Activated CD4-positive, alpha-beta memory T cell treated with anti-CD3 and anti-CD28 coated beads, Interleukin-2, amount 10 ng/mL, durations not matched to agents 7 days and 5 days (primary cell): ENCODE measurements around the gene F8. TPM values are rescaled to one million over a fixed set of nuclear protein-coding genes. Genes with fewer than 3 reads are reported as not detected.

Experiments
- CTCF ChIA-PET: fragments of 350-600 bp; sonication (Branson Sonifier 250); formaldehyde crosslinking; loops from one replicate; lab custom pipeline; 2021; ENCODE audit warnings: antibody characterized with exemption, inconsistent platforms; lab: Charles Lee
- POLR2A ChIA-PET: fragments of 350-600 bp; sonication (Branson Sonifier 250); formaldehyde crosslinking; loops from one replicate; lab custom pipeline; 2021; ENCODE audit warnings: antibody characterized with exemption; lab: Charles Lee
- DNase-seq: peaks from one replicate; pipeline ENCODE4 v3.0.0-alpha.2; 2020
- H3K27ac Mint-ChIP-seq: one replicate; pipeline ENCODE4 v1.8.0; 2021; ENCODE audit warnings: mild to moderate bottlenecking, mixed read lengths
- H3K27me3 Mint-ChIP-seq: one replicate; pipeline ENCODE4 v1.8.0; 2021; ENCODE audit warnings: mixed read lengths
- H3K36me3 Mint-ChIP-seq: one replicate; pipeline ENCODE4 v1.8.0; 2021; ENCODE audit warnings: low read depth, mixed read lengths
- H3K4me1 Mint-ChIP-seq: one replicate; pipeline ENCODE4 v1.8.0; 2021; ENCODE audit warnings: mixed read lengths
- H3K4me3 Mint-ChIP-seq: one replicate; pipeline ENCODE4 v1.8.0; 2021; ENCODE audit warnings: mild to moderate bottlenecking, mixed read lengths
- H3K9me3 Mint-ChIP-seq: one replicate; pipeline ENCODE4 v1.8.0; 2021; ENCODE audit warnings: mixed read lengths
- total RNA-seq, 2 experiments: library from RNA; stranded (reverse); gene quantifications; one replicate each; pipeline ENCODE4 v1.2.3, GENCODE V29; 2021

The F8 gene
- total RNA-seq, 2 experiments from 2014 or later: 8.9 to 10.2 TPM

DNA sequence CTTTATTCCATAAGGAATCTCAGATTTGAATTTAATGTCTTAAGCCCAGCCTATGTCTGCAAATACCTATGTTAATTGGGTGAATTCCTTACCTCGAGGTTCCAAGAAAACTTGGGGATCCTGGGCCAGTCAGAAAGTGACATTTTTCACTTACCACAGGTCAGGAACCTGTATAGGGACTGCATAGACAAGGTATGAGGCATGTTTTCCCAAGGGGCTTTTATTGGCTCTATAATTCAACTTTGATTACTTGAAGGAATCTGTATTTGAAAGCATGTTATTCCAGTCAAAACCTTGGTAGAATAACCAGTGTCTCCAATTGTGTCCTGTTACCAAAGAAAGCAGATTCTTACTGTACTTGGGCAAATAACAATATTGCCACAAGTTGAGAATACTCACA is 208.7 kb downstream of the F8 start:
- Mint-ChIP-seq H3K4me1 (peaks cover 11% of the 10 kb centered on the region), H3K27me3 (peaks cover 17% of the 10 kb centered on the region), H3K4me3 (no peak overlapping the region), H3K9me3 (no peaks in the 10 kb centered on the region), H3K36me3 (no peaks in the 10 kb centered on the region), H3K27ac (no peak overlapping the region)
- POLR2A ChIA-PET: no interaction called here
- CTCF ChIA-PET: no interaction called here
- DNase-seq: no peak

- no peaks in the 10 kb centered on the region for H3K36me3 Mint-ChIP-seq
- ChIA-PET CTCF (no interaction called here), POLR2A (interaction anchor here (1.2 kb wide), 1 partner anchor 13 kb away, joined by 3 read pairs; no protein-coding TSS in a partner anchor)
- H3K27ac Mint-ChIP-seq: no peak overlapping the region
- no peaks in the 10 kb centered on the region for H3K9me3 Mint-ChIP-seq
- H3K4me1 Mint-ChIP-seq: peaks cover 11% of the 10 kb centered on the region
- H3K27me3 Mint-ChIP-seq: peaks cover 19% of the 10 kb centered on the region
- H3K4me3 Mint-ChIP-seq: no peak overlapping the region
- DNase-seq: no peak
Observed at GRCh38 chrX:154812341-154813101, 210.0 kb downstream of the F8 start.

- POLR2A ChIA-PET: no interaction called here
- Mint-ChIP-seq H3K27me3 (peaks cover 16% of the 10 kb centered on the region), H3K9me3 (no peaks in the 10 kb centered on the region), H3K4me1 (peaks cover 16% of the 10 kb centered on the region), H3K27ac (no peak overlapping the region), H3K36me3 (no peaks in the 10 kb centered on the region), H3K4me3 (no peak overlapping the region)
- DNase-seq: no peak
- CTCF ChIA-PET: no interaction called here
Observed at GRCh38 chrX:154809939-154810665, 212.4 kb downstream of the F8 start.

DNA sequence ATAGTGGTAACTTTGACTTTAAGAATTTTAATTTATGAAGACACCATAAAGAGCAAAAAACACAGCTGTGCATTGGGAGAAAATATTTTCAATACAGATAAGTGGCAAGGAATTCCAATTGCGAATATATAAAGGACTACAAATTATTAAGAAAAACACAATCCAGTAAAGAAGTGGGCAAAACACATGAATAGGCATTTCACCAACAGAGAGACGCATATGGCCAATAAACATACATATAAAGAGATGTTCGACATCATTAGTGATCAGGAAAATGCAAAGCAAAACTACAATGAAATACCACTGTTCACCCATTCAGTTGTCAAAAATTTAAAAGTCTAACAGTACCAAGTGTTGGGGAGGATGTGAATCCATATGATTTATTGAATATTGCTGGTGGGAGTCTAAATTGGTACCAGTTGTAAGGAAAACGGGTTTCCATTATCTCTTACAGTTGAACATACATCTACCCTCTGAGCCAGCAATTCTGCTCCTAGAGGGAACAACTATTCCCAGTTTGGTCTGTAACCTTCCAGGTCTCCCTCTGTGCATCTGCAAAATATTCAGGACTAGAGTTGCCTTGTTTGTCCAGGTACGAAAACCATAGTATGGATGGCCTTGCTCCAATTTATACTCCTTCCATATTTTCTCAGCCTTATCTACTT is 215.6 kb downstream of the F8 start:
- DNase-seq: no peak
- ChIA-PET CTCF (no interaction called here), POLR2A (interaction anchor here (1.1 kb wide), 1 partner anchor 20 kb away, joined by 3 read pairs; no protein-coding TSS in a partner anchor)
- peaks cover 36% of the 10 kb centered on the region for H3K4me1 Mint-ChIP-seq
- no peaks in the 10 kb centered on the region for H3K36me3 Mint-ChIP-seq
- peaks cover 4% of the 10 kb centered on the region for H3K27me3 Mint-ChIP-seq
- H3K4me3 Mint-ChIP-seq: no peak overlapping the region
- no peak overlapping the region for H3K27ac Mint-ChIP-seq
- no peaks in the 10 kb centered on the region for H3K9me3 Mint-ChIP-seq

GRCh38 chrX:154805696-154806091 is 216.8 kb downstream of the F8 start:
- Mint-ChIP-seq H3K36me3 (no peaks in the 10 kb centered on the region), H3K9me3 (no peaks in the 10 kb centered on the region), H3K4me1 (peaks cover 45% of the 10 kb centered on the region), H3K27me3 (peaks cover 4% of the 10 kb centered on the region), H3K4me3 (peak overlapping the region; percentile 75), H3K27ac (no peak overlapping the region)
- ChIA-PET CTCF (interaction anchor here (2.2 kb wide), 1 partner anchor 28 kb away, joined by 5 read pairs; the partner anchor contains the start of gene SMIM9), POLR2A (interaction anchor here (0.8 kb wide), 1 partner anchor 42 kb away, joined by 5 read pairs; no protein-coding TSS in a partner anchor)
- no peak for DNase-seq

DNA sequence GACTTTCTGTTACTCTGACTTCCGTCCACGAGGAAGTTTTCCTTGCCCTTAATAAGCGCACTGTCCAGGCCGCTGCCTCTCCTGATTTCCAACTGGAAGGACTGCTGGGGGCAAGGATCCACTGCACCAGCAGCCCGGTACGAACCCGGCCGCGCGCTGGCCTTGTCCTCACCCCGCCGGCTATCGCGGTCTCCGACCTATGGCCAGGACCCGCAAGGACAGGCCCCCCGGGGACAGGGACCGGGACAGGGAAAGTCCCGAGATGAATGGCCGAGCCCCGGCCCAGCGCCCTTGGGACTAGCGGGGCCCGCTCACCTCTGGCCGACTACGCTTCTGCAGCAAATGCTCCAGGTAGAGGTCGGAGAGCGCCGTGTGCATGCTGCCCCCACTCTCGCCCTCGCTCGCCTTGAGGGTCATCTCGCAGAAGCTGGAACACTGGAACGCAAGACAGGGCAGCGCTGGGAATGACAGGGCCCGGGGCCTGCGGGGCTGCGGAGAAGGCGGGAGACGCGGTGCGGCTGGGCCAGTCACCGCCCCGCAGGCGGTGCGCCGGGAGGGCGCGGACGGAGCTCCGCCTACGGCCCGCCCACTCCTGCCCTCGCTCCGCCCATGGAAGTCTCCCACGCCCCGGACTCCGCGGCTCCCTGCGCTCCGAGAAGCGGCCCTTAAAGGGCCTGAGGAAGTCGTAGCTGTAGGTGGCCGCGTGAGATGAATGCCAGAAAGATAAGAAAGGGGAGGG is 217.4 kb downstream of the F8 start, which contains the start of gene MPP1:
TSS of gene MPP1 (minus strand) at position 529 of the 739 bp plus-strand sequence. CDS start at position 417, 112 bp downstream.
- H3K4me3 Mint-ChIP-seq: peak within 1 kb of the TSS; percentile 75
- ChIA-PET CTCF (interaction anchor here (2.2 kb wide), 1 partner anchor 29 kb away, joined by 5 read pairs; the partner anchor contains the start of gene SMIM9), POLR2A (interaction anchor here (0.8 kb wide), 1 partner anchor 41 kb away, joined by 5 read pairs; no protein-coding TSS in a partner anchor)
- H3K27ac Mint-ChIP-seq: no peak within 1 kb of the TSS
- peaks cover 50% of the 10 kb centered on the region for H3K4me1 Mint-ChIP-seq
- no peaks in the 10 kb centered on the region for H3K36me3 Mint-ChIP-seq
- H3K27me3 Mint-ChIP-seq: peaks cover 4% of the 10 kb centered on the region
- no peaks in the 10 kb centered on the region for H3K9me3 Mint-ChIP-seq
- DNase-seq: peak; percentile 79

DNA sequence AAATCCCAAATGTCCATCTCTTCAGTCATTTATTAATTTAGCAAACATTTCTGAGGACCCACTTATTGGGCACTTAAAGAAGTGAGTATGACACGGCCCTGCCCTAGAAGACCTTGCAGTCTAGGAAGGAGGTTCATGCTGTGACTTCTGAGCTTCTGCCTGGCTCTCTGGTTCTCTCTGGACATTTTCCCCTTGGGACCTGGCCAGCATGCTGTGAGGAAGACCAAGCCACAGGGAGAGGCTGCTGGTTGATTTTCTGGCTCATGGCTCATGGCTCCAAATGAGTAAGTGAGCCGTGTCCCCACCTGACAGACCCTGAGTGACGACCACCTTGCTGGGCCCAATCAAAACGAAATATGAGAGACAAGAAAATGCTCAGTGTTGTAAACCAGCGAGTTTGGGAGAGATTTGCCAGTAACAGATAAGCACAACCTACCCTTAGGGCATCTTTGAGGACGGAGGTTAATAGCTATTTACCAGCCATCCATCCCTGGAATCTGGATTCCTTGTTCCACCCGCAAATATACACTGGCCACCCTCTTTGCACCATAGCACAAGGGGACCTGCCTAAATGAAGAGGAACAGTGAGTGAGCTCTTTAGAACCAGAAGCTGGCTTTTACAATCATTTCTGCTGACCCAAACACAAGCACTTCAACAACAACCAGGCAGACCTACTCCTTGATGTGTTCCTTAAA is 218.1 kb downstream of the F8 start:
- no peak overlapping the region for H3K27ac Mint-ChIP-seq
- CTCF ChIA-PET: interaction anchor here (2.2 kb wide), 1 partner anchor 30 kb away, joined by 5 read pairs; the partner anchor contains the start of gene SMIM9

DNA sequence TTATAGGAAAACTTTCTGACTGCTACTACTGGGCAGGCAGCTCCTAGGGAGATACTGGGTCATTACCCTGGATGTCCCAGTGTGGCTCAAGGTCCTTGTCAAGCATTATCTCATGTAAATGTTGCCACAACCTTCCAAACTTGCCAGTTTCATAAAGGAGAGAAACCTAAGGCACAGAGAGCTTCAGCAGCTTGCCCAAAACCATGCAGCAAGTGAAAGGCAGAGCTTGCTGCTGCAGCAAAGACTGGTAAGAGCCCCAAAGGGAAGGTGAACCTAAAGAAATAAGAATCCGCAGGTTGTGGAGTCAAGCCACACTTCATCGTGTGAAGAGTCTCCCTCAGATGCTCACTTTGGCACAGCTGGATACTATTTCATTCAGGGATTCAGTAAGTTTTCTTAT is 219.6 kb downstream of the F8 start:
- POLR2A ChIA-PET: interaction anchor here (0.8 to 1.7 kb wide), 2 partner anchors 14 to 24 kb away, joined by 3 to 5 read pairs; no protein-coding TSS in a partner anchor
- H3K27ac Mint-ChIP-seq: no peak overlapping the region
- CTCF ChIA-PET: no interaction called here
- H3K36me3 Mint-ChIP-seq: peaks cover 6% of the 10 kb centered on the region
- no peak overlapping the region for H3K4me3 Mint-ChIP-seq
- peaks cover 4% of the 10 kb centered on the region for H3K27me3 Mint-ChIP-seq
- DNase-seq: no peak
- peaks cover 61% of the 10 kb centered on the region for H3K4me1 Mint-ChIP-seq
- H3K9me3 Mint-ChIP-seq: no peaks in the 10 kb centered on the region

More for the DNA sequence above, 218.1 kb downstream of the F8 start:
- Mint-ChIP-seq H3K27me3 (peaks cover 4% of the 10 kb centered on the region), H3K4me1 (peaks cover 52% of the 10 kb centered on the region), H3K4me3 (peak overlapping the region; percentile 75), H3K9me3 (no peaks in the 10 kb centered on the region), H3K36me3 (peaks cover 3% of the 10 kb centered on the region)
- POLR2A ChIA-PET: interaction anchor here (0.6 to 1.7 kb wide), 2 partner anchors 25 to 41 kb away, joined by 3 to 5 read pairs; no protein-coding TSS in a partner anchor
- DNase-seq: no peak

GRCh38 chrX:154800478-154801210 is 221.9 kb downstream of the F8 start:
- no peak for DNase-seq
- Mint-ChIP-seq H3K27me3 (no peaks in the 10 kb centered on the region), H3K4me3 (no peak overlapping the region), H3K27ac (peak overlapping the region; percentile 32), H3K4me1 (peaks cover 60% of the 10 kb centered on the region), H3K36me3 (peaks cover 14% of the 10 kb centered on the region), H3K9me3 (no peaks in the 10 kb centered on the region)
- CTCF ChIA-PET: interaction anchor here (0.6 kb wide), 1 partner anchor 44 kb away, joined by 3 read pairs; no protein-coding TSS in a partner anchor
- POLR2A ChIA-PET: no interaction called here

DNA sequence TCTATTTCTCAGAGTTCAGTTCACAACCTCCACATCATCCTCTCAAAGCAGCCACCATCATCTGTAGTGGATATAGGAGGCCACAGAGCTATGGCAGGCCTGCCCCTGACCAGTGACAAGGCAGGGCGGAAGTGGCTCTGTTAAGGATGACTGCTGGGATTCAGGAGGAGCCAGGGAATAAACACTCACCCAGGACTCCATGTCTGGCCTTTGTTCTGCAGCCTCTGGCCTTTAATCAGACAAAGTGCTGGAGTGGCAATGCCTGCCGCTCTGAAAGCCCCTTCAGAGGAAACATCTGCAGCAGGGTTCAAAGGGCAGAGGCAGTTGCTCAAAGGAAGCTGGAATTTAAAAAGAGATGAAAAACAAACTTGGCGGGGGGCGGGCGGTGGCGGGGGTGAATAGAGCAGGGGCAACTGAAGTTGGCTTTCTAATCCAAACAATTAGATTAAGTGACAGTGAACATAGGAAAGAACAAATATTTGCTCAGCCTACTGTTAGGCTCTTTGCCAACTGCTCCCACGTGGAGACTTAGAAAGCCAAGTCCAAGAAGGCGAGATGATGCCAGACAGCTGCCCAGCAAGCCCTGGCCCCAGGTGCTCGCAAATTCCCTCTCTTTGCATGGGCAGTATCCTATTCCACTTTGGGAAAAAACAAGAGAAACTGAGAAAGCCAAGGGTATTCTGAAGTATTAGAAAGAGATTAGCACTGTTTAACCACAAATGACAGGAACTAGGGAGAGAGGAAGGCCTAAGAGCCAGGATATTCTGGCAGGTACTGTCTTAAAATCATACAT is 222.8 kb downstream of the F8 start:
- POLR2A ChIA-PET: interaction anchor here (1.2 kb wide), 1 partner anchor 13 kb away, joined by 3 read pairs; no protein-coding TSS in a partner anchor
- CTCF ChIA-PET: interaction anchor here (0.6 to 2.2 kb wide), 2 partner anchors 37 to 43 kb away, joined by 3 to 7 read pairs; partner anchors contain the start of gene DKC1
- H3K9me3 Mint-ChIP-seq: no peaks in the 10 kb centered on the region
- peaks cover 58% of the 10 kb centered on the region for H3K4me1 Mint-ChIP-seq
- no peak for DNase-seq
- H3K27me3 Mint-ChIP-seq: no peaks in the 10 kb centered on the region
- peaks cover 14% of the 10 kb centered on the region for H3K36me3 Mint-ChIP-seq
- H3K27ac Mint-ChIP-seq: peak overlapping the region; percentile 77
- H3K4me3 Mint-ChIP-seq: no peak overlapping the region
